HG02870 (cell line): Measurements from ENCODE around the gene CR1L.
"Not testable (repeated sequence)": the region's sequence is repeated elsewhere in the genome, so short reads cannot be mapped to it uniquely, and the experiment has no call there.

ENCODE experiments used
- ATAC-seq: cut with Tn5 transposase; IDR thresholded peaks from one replicate; pipeline ENCODE4 v1.9.1; 2021; ENCODE audit warnings: mild to moderate bottlenecking, moderate library complexity; ENCODE audit not compliant: unreplicated experiment

CR1L gene

DNA sequence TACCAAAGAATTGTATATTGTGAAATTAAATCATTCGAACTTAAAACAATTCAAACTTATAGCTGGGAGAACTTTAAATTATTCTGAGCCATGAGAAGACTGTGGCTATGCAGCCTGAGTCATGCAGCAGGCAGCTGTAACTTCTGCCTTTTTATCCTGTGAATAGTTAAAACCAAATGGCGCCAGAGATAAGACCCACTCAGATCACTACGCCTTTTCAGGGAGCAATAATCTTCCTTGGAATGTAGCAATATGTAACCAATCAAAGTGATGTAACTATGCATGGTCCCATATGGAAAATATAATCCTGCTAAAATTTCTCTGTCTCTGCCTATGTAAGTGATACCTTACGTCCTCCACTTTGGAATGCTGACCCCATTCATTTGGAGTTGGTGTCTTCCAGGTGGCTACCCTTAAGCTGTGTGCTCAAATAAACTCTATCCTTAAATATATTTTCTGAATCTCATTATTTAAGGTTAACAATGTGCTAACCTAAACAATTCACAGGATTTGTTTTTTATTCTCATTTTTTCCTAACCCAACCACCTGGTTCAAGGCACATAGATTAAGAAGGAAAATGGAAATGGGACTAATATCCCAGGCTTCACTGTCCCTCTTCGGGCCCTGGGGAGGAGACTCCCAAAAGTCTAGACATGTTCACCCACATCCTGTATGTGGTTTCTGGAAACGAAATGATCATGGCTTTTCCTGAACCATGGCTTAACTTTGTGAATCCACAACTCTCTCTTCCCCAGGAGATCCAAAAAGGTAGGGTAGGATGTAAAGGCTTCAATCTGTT lies 35.9 kb downstream of the CR1L start:
- not testable (repeated sequence) for ATAC-seq

DNA sequence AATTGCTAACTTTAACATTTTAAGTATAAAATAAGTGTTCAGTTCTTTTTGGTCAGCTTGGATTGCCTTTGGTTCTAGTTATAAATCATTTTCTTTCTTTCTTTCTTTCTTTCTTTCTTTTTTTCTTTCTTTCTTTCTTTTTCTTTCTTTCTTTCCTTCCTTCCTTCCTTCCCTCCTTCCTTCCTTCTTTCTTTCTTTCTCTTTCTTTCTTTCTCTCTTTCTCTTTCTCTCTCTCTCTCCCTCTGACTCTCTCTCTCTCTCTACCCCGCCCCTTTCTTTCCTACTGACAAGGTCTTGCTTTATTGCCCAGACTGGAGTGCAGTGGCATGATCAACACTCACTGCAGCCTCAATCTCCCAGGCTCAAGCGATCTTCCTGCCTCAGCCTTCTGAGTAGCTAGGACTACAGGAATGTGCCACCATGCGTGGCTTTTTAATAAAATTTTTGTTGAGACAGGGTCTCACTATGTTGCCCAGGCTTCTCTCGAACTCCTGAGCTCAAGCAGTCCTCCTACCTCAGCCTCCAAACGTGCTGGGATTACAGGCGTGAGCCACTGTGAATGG lies 38.0 kb downstream of the CR1L start:
- ATAC-seq, result not testable (repeated sequence)

DNA sequence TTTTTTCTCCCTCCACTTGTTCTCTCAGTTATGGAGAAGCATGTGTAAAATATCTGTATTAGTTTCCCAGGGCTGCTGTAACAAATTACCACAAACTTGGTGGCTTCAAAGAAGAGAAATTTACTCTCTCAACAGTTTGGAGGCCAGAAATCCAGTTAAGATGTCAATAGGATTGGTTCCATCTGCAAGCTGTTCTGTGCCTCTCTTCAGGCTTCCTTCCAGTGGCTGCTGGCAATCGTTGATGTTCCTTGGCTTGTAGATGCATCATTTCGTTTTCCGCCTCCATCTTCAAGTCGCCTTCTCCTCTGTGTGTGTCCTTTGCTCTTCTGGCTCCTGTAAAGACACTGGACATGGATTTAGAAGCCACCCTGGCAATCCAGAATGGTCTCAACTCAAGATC lies 45.6 kb downstream of the CR1L start:
- not testable (repeated sequence) for ATAC-seq

DNA sequence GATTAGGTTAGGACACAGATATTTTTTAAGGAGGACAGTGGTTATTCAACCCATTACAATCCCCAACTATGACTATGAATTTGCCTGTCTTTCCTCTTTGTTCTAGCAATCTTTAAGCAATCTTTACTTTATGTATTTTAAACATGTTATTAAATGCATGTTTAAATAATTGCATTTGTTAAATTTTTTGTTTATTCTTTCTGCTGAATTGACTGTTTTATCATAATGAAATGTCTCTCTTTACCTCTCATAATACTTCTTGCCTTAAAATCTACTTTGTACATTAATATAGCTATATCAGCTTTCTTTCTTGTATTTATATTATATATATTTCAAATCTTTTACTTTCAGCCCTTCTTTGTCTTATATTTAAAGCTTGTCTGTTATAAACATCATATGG lies 46.1 kb downstream of the CR1L start:
- ATAC-seq, result no peak

DNA sequence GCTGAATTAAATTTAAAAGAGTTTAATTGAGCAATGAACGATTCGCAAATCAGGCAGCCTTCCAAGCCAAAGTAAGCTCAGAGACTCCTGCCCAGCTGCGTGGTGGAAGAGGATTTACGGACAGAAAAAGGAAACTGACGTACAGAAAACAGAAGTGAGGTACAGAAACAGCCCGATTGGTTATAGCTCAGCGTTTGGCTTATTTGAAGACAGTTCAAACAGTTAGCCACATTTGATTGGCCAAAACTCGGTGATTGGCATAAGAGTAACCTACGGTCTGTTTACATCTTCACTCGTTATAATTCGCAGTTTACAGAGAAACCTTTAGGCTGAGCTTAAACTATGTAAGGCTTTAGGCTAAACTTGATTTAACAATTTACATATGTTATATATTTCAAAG lies 46.9 kb downstream of the CR1L start:
- ATAC-seq, result no peak

DNA sequence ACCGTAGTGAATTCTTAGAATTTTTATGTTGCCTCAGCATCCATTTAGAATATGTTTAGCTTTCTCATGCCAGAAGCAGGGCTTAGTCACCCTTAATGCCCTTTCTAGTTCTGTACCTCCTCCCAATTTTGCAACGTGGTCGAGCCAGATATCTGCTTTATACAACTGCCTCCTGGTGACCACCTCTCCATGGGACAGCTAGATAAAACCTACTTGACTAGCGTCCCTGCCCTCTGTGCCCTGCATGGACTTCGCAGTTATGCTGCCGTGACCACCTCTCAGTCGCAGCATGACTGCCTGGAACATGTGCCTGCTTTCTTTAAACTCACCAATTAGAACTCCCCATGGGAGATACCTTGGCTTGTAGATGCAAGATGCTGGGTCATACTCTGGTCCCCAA lies 47.4 kb downstream of the CR1L start:
- not testable (repeated sequence) for ATAC-seq

DNA sequence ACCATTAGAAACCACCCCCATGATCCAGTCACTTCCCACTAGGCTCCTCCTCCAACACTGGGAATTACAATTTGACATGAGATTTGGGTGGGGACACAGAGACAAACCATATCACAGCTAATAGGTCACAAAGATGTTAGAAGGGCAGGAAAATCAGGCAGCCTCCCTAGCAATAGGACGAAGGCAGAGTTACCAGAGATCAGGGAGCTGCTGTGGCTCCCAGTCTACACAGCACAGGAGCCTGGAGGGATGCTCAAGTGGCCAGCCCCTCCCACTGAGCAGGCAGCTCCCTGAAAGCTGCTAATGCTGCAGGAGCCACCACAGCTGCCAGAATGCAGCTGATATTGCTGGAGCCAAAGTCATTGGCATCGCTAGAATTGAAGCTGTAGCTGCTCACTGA lies 51.0 kb downstream of the CR1L start:
- no peak for ATAC-seq

DNA sequence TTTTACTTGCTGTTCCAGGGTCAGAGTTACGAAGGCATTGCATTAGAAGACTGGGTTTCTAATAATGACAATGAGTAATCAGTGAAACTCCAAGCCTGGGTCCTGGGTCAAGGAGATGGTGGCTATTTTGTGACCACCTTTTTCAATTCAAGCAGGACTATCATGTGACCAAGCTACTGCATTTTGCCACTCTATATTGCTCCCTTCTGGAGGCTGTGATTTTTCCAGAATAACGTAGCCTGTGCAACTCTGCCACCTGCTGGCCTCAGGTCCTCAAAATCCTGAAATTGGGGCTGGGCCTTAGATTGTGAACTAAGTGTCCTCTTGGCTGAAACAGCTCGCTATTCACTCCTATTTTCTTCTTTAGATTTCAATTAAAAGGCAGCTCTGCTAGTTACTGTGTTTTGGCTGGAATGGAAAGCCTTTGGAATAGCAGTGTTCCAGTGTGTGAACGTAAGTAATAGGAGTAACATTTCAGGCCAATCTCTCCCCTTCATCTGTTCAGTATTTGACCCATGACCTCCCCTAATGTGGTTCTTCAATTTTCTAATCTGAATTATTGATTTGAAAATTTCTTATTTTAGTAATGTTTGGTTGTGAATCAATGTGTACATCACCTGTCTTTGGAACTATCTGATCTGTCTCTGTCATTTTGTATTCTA lies 54.0 kb downstream of the CR1L start:
- no peak for ATAC-seq

DNA sequence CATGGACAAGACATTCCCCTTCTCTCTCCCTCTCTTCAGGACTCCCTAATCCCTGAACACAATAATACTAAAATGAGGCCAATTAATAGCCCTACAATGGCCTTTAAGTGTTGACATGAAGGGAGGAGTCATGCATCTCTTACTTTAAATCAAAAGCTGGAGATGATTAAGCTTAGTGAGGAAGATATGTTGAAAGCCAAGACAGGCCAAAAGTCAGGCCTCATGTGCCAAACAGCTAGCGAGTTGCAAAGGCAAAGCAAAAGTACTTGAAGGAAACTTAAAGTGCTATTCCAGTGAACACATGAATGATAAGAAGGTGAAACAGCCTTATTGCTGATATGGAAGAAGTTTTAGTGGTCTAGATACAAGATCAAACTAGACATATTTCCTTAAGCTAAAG lies 57.4 kb downstream of the CR1L start:
- no peak for ATAC-seq

DNA sequence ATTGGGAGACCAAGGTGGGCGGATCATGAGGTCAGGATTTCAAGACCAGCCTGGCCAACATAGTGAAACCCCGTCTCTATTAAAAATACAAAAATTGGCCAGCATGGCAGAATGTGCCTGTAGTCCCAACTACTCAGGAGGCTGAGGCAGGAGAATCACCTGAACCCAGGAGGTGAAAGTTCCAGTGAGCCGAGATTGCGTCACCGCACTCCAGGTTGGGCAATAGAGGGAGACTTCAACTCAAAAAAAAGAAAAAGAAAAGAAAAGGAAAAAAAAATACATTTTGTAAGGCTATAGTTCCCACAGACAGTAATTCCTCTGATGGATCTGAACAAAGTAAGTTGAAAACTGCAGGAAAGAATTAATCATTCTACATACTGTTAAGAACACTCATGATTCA lies 58.8 kb downstream of the CR1L start:
- no peak for ATAC-seq

DNA sequence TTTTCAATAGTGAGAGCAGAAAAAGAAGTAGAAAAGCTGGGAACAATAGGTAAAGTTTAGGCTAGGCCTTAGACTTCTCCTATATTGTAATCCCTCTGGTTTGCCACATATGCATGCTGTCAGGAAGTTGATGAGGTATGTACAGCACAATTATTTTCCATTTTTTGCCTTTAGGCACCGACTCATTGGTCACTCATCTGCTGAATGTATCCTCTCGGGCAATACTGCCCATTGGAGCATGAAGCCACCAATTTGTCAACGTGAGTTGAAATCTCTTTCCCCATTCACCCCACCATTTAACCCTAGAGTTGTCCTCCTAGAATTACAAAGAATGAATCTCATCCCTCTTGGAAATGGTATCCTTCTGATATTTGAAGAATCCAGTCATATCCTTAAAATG lies 63.1 kb downstream of the CR1L start:
- ATAC-seq, result not testable (repeated sequence)

DNA sequence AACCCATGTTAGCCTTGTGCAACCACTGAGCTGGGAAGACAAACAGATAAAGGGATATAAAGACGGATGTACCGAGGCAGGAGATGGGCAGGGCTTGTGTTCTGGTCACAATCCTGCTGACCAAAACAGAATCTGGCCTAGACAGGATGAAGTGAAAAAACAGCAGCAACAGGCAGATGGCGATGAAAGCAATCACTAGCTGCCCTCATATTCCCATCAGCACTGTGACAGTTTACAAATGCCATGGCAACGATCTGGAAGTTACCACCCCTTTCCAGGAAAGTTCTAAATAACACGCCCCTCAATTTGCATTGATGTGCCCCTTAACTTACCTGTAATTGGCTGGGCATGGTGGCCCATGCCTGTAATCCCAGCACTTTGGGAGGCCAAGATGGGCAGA lies 66.4 kb downstream of the CR1L start:
- no peak for ATAC-seq

DNA sequence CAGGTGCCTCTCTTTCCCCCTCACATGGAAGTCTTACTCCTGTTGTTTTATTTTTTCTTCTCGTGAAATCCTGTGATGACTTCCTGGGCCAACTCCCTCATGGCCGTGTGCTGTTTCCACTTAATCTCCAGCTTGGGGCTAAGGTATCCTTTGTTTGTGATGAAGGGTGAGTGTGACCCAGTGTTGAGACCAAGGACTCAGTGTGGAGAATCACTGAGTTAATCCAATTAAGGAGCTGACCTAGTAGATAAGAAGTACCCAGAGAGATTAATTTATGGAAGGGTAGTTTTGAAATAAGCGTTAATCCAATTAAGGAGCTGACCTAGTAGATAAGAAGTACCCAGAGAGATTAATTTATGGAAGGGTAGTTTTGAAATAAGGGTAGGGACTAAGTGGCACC lies 67.8 kb downstream of the CR1L start:
- ATAC-seq, result not testable (repeated sequence)

DNA sequence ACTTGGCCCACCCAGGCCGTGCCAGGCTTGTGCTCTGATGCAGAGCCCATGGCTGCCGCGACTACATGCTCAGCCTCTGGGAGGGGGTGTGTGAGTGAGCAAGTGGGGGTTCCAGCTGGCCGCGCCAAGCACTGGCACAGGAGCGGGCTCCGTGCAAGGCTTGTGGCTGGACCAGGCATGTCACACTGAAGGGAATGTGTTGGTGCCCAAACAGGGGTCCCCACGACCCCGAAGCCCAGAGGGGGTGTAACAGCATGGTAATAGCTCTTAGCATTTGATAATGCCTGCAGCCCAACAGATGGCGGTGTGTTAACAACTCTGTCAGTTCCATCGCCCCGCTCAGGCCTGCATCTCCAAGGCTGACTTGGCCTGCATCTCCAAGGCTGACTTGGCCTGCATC lies 68.6 kb downstream of the CR1L start:
- no peak for ATAC-seq

DNA sequence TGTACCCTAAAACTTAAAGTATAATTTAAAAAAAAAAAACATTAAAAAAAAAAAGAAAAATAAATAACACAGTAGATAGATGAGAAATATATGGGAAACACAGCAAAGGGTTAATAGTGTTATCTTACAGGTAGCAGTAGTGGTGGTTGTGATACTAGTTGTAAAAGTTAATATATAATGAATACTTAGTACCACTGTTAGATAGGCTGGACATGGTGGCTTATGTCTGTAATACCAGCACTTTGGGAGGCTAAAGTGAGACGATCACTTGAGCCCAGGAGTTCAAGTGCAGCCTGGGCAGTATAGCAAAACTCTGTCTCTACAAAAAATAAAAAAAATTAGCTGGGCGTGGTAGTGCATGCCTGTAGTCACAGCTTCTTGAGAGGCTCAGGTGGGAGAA lies 74.3 kb downstream of the CR1L start:
- ATAC-seq, result no peak

DNA sequence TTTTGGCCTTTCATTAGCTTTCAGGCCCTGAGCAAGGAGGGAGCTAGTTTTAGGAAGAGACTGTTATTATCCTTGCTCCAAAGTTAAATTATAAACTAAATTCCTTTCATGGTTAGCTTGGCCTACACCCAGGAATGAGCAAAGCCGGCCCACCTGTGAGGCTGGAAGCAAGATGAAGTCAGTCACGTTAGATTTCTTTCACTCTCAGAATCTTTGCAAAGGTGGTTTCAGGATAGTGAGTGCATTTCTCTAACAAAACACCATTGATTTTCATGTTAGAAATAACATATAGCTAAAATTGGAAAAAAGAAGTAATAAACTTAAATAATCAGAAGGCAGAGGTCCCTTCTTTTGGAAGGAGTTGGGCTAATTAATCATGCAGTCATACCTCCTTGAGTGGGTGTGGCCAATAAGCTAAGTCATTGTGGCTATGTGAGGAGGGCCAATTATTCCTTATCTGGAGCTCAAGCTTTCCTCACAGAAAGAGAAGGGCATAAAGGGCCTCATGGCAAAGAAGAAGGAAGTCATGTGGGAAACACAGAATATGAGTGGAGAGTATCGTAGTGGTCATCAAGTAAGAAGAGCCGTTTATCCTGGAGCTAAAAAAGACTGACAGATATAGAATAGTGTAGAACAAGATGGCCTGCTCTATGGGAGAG lies 83.4 kb downstream of the CR1L start:
- ATAC-seq, result not testable (repeated sequence)

DNA sequence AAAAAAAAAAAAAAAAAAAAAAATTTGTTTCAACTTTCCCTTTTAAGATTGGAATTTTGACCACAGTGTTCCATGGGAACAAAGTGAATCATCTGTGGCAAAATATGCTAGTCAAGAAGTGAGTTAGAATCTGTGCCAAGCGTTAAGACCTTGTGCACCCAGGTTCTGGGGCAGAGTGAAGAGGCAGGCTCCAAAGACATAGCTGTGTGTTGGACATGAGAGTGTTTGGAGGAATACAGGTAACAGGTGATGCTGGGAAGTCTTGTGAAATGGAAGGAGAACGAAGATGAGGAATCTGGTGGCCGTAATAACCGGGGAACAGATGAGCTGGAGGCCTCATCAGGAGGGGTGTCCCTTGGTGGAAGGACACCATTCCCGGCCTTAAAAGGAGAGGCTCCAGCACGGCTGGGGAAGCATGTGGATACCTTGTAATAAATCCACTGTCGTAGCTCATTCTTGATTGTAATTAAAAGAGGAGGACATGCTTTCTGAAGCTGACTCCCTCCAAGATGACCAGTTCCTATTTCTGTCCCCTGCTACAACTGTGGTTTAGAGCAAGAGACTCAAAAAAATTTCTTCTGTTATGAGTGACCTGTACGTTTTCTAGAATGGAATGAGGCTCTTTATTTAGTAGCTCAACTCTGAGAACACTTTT lies 92.7 kb downstream of the CR1L start:
- ATAC-seq, result not testable (repeated sequence)

DNA sequence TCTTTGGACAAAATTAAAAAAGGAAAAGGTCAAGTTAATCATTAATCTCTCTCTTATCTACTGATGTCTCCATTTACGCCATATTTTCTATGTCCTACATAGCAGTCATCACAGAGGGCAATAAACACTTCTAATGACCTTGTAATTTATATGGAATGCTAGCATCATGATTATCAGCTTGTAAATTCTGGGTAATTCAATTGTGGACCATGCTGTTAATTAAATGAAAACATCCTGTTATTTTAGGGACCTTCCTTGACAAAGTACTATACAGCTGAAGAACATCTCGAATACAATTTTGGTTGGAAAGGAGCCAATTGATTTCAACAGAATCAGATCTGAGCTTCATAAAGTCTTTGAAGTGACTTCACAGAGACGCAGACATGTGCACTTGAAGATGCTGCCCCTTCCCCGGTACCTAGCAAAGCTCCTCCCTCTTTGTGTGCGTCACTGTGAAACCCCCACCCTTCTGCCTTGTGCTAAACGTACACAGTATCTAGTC lies 93.3 kb downstream of the CR1L start:
- ATAC-seq, result not testable (repeated sequence)

DNA sequence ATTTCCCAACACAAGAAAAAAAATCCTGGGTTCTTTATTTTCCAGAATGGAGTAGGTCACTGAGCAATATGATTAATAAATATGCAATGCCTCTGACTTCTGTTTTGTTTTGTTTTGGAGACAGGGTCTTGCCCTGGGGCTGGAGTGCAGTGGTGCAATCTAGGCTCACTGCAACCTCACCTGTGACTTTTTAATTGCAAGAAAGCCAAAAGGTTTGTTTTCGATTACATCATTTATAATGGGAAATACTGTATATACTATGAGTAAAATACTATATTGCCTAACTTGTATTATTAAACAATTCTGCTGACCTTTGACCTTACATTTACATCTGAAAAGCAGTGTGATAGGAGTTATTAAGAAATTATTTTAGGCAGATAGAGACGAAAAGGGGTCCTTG lies 95.3 kb downstream of the CR1L start:
- ATAC-seq, result no peak

DNA sequence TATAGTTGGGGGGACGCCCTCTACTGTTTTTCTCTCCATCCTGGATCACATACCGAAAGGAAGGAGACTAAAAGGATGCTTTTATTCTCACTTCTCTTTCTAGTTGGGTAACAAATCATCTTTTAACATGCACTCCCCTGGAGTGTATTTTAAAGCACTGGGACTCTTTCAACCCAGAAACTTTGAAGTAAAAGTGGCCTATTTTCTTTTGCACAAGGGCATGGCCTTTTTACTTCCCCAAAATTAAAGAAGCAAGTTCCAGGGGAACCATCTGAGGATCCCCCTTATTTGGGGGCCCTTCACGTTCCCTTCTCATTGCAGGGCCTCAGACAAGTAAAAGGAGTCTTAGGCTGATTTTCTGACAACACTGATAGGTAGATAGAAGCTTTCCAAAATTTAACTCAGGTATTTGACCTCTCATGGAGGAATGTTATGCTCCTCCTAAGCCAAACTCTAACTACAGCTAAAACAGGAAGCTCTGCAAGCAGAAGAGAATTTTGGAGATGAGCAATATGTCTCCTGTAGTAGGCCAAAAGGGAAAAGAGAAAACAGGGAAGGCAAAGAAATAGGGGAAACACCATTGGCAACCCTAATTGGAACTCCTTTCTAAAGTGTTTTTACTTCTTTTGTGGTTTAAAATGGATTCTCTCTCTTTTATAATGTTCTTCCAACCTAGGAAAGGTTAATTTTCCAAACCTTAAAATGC lies 98.1 kb downstream of the CR1L start:
- no peak for ATAC-seq
